ENCODE results near the gene CD164L2.
A peak's percentile ranks its signal among the peaks of the same experiment; 100 is the strongest.

CD164L2 gene

DNA sequence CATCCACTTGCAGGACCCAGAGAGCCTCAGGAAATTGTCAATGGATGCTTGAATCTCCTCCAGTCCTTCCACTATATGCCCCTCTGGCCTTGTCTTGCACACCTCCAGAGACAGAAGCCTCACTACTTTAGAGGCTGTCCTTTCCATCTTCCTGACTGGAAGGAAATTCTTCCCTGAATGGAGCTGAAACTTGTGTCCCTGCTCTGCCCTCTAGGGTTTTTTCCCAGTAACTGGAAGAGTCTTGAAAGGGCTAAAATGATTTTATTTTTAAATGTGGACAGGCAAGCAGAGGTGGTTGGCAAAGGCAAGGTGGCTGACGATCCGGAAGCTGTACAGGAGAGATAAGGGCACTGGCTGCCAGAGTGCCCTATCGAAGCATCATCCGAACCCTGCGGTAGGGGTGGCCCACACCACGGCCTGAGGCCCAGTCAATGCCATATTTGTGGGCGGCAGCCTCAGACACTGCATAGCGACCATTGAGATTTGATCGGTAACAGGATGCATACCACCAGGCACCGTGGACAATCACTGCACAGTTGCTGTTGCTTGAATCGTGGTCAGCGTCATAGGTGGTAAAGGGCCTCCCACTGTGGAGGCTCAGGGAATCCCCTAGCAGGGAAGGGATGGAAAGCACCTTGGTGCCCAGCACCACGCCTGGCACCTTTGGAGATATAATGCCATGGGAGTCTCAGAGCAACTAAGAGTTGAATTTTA is 14.1 kb downstream of the CD164L2 start:
- DNase-seq, result peak; percentile 46
- in situ Hi-C loops (cut with HindIII; ENCODE audit: low pct_ligation_motif_present, low pct_unique_long_range_greater_than_20kb, low sequenced_read_pairs), result no loop called here

DNA sequence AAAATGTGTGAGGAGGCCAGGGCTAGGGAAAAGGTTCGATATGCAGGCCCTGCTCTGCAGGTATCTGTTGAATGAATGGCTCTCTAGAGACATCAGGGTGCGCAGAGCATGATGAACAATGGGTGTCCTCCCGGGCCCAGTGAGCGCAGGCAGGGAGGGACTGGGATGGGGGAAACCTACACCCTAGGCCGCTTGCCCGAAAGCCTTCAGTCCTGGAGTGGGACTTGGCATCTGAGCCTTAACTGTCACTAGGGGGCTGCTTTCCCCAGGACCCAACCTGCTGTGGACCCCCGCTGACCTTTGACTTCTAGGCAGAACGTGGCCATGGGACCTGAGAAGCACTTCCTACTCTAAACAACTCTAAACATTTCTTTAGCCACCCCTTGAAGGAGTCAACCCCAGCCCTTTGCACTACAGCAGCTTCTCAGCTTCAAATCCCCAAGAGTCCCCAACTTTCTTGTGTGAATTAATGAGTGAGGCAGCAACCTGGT is 15.9 kb downstream of the CD164L2 start:
- in situ Hi-C loops (cut with HindIII; ENCODE audit: low pct_ligation_motif_present, low pct_unique_long_range_greater_than_20kb, low sequenced_read_pairs), result no loop called here
- DNase-seq, result no peak

DNA sequence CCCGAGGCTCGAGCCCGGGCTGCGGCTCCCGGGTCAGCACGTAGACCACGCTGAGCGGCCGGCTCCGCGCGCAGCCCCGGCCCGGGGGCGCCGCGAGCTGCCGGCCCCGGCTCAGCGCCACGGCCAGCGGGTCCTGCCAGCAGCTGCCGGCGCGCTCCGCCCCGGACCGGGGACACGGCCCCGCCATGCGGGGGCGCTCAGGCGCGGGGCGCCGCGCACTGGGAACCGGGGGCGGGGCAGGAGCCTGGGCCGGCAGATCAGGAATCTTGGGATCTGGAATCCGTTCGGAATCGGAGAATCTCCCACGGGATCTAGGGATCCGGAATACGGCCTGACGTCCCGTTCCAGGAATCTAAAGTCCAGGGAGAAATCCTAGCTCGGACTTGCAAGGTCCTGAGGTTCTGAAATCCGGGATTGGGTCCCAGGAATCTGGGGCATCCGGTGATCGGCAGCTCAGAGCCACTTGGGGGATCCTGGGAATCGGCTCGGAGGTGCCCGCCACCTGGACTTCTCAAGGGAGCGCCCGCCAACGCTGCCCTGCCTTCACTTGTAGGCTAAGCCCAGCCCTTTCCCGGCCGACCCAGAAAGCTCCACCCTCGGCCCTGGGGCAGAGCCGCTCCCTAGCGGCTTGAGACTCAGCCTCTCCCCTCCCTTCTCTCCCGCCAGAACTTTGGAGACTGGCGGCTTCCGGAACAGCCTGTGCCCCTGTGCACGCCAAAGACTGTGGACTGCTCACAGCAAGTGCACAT is 16.5 kb downstream of the CD164L2 start, which contains the start of gene MAP3K6:
Gene MAP3K6, minus strand, starts transcription at position 551 of the 749 bp plus-strand sequence. Its CDS starts 364 bp downstream, at position 187.
- in situ Hi-C loops (cut with HindIII; ENCODE audit: low pct_ligation_motif_present, low pct_unique_long_range_greater_than_20kb, low sequenced_read_pairs), result no loop called here
- DNase-seq, result peak; percentile 76

DNA sequence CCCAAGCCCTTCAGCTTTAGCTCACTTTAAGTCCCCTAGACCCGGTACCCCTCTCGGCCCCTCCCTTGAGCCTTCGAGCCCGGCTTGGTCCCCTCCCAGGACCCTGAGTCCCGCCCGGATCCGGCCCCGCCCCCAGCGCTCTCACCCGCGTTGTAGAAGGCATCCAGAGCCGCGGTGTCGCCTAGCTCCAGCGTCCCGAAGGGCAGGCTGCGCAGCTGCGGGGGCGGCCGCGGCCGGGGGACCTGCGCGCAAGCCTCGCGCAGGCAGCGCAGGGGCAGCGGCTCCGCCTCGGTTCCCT is 17.1 kb downstream of the CD164L2 start:
- in situ Hi-C loops (cut with HindIII; ENCODE audit: low pct_ligation_motif_present, low pct_unique_long_range_greater_than_20kb, low sequenced_read_pairs), result no loop called here
- peak; percentile 71 for DNase-seq

DNA sequence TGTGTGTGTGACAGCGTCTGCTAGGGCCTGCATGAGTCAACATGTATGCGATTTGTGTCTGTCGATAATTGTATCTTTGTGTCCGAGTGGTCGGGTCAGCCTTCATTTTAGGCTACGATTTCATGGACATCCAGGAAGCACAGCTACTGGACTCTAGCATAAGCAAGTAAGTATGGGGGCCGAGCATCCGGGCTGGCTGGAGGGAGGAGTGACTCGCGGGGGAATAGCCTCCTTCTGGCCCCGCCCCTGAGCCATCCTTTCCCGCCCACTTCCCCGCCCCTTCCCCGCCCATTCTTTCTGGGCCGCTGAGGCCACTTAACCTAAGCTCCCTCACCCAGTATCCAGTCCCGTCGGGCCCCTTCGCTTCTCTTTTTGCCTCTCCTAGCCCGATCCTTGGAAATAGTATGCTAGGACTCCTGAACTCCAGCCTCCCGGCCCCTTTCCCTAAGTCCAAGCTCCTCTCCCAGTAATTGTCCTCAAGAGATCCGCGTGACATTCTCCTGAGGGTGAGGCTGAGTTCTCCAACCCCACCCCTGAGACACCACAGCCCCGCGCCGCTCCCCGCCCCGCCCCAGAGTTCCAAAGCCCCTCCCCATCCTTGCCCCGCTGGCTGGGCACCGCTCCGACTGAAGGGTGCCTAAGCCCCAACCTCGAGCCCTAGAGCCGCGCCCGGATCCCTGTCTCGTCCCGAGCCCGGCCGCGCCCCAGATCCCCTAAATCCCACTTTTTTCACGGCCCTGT is 17.6 kb downstream of the CD164L2 start:
- DNase-seq, result peak; percentile 83
- in situ Hi-C loops (cut with HindIII; ENCODE audit: low pct_ligation_motif_present, low pct_unique_long_range_greater_than_20kb, low sequenced_read_pairs), result no loop called here

DNA sequence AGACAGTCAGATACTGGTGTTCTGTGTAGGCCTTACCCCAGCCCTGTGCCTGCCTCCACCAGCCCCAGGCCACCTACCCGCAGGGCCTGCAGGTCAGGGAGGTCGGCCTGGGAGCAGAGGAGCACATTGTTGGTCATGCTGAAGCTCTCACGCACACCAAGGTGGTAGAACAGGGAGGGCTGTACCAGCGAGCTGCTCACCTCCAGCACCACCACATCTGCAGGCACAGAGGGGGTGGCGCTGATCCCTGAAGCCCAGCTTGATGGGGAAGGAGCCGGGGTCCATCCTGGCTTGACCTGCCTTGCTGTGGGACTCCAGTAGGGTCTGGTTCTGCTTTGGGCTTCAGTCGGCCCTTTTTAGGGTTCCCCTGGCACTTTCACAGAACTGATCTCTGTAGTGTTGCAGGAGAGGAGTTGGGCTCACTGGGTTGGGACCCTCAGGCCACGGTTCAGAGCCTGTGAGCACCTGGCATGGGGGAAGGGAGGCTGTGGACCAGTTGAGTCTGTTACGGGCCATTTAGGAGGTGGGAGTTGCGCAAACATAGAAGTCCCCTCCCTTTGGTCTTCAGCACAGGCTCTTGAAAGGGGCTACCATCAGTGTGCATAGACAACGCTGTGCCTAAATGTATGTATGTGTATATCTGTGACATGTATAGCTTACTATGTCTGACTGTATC is 18.3 kb downstream of the CD164L2 start:
- DNase-seq, result no peak
- in situ Hi-C loops (cut with HindIII; ENCODE audit: low pct_ligation_motif_present, low pct_unique_long_range_greater_than_20kb, low sequenced_read_pairs), result no loop called here

DNA sequence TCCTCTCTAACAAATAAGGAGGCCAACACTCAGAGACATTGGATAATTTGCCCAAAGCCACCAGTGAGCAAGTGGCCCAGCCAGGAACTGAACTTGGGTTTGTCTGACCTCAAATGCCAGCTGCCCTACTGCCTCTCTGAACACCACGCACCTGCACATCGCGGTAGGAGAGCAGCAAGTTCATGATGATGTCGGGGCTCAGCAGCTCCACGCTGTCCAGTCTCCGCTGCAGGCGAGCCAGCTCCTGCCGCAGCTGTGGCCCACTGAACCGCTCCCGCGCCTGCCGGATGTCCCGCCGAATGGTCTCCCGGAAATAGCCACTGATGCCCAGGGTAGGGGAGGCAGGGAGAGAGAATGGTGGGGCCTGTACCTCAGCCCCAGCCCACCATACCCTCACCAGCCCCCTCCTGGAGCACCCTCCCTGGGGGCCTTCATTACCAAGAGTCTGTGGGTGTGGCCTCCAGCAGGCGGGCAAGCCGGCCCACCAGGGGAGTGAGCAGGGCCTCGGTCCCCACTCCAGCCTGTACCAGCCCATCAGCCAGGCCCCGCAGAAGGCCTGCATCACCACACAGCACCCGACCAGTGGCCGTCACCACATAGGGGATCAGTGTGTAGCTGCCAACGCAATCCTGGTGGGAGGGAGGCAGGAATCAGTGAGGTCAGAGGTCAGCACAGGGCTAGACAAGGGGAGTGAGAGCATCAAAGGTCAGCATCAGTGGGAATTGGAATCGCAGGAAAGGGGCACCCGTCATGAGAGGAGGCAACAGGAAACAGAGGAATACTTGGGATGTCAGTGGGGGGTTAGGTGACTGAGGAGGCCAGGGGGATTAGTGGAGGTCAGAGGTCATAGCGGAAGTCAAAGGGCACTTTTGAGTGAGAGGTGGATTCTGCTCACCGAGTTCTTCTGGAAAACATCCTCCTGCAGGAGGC is 19.1 kb downstream of the CD164L2 start:
- in situ Hi-C loops (cut with HindIII; ENCODE audit: low pct_ligation_motif_present, low pct_unique_long_range_greater_than_20kb, low sequenced_read_pairs), result no loop called here
- no peak for DNase-seq

DNA sequence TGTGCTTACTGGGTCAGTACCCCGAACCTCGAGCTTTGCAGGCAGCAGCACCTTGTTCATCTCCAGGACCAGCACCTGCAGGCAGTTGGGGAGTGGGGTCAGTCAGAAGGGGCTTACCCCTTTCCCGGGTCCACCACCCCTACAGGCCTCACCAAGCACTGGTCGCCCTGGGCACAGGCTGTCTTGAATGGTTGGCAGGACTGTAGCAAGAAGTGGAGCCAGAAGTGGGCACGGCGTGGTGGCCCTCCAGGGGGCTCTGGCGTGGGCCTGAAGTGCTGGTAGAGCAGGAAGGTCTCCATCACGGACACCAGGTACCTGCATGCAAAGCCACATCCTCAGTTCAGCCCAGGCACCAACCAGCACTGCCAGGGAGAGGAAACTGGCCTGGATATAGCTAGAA is 21.6 kb downstream of the CD164L2 start:
- in situ Hi-C loops (cut with HindIII; ENCODE audit: low pct_ligation_motif_present, low pct_unique_long_range_greater_than_20kb, low sequenced_read_pairs), result no loop called here
- no peak for DNase-seq

DNA sequence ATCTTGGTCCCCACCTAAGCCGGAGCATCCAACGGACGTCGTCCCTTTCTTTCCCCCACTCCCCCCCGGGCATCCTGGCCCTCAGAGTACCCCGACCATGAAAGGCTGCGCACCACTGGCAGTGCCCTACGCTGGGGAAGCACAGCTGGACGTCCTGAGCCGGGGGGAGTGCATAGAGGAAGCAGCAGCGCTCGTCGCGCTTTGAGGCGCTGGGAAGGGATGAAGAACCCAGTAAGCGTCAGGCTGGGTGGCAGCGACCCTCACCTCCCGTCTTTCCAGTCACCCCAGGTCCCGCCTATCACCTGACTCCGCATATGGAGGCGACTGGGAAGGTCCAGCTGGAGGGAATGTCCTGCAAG is 22.1 kb downstream of the CD164L2 start:
- in situ Hi-C loops (cut with HindIII; ENCODE audit: low pct_ligation_motif_present, low pct_unique_long_range_greater_than_20kb, low sequenced_read_pairs), result no loop called here
- no peak for DNase-seq

DNA sequence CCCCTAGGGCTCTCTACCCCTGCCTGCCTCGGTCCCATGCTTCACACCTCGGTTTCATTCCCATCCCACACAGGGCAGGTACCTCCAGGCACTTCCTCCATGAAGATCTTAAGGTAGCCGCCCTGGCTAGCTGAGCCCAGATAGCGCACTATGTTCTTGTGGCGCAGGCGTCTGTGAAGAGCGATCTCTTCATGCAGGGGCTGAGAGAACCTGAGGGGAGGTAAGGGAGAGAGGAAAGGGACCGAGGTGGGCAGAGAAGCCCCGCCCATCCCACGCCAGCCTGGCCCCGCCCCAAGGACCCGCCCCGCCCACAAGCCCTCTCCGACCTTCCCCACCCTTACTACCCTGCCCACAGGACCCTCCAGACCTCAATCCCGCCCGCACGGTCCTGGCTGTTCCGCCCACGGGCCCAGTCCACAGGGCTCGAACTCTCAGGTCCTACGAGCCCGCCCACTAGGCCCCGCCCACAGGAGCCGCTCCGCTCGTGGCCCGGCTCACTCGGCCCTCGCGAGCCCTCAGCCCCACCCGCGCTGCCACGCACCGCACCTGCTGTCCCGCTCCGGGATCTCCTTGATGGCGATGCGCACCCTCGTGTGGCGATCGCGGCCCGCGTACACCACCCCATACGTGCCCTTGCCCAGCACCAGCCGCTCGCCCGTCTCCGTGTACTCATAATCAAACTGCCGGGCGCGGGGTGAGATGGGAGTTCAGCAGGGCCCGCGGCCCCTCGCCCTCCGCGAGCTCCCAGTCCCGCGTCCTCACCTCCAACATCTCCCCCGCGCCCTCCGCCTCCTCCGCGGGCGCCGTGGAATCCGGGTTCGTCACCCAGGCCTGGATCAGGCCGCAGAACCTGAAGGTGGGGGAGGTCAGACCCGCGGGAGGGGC is 22.7 kb downstream of the CD164L2 start:
- DNase-seq, result no peak
- in situ Hi-C loops (cut with HindIII; ENCODE audit: low pct_ligation_motif_present, low pct_unique_long_range_greater_than_20kb, low sequenced_read_pairs), result no loop called here

DNA sequence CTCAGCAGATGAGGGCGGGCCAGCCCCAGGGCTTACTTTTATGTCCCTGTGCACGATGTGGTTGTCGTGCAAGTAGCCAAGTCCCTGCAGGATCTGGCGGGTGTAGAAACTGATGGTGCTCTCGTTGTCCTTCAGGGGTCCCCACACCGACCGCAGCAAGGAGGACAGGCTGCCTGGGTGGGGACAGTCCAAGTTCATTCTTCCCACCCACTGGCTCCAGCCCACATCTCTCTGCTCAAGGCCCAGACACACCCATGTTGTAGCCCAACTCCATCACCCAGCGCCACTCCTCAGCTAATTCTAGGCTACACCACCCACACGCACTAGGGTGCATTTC is 23.3 kb downstream of the CD164L2 start:
- in situ Hi-C loops (cut with HindIII; ENCODE audit: low pct_ligation_motif_present, low pct_unique_long_range_greater_than_20kb, low sequenced_read_pairs), result no loop called here
- no peak for DNase-seq

DNA sequence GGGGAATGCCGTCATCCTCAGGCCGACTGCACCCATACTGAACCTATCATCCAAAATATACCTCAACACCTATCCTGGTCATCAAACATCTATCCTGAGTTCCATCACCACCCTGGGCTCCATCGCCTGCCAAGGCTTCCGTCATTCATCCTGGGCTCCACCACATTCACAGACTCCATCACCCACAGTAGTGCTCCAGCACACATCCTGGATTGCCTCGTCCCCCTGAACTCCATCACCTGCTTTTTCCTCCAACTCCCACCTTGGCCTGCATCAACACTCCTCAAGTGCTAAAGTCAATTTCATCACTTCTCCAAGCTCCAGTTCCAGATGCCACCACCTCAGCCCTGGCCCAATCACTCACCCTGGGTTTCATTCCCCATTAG is 24.2 kb downstream of the CD164L2 start:
- no peak for DNase-seq
- in situ Hi-C loops (cut with HindIII; ENCODE audit: low pct_ligation_motif_present, low pct_unique_long_range_greater_than_20kb, low sequenced_read_pairs), result no loop called here

DNA sequence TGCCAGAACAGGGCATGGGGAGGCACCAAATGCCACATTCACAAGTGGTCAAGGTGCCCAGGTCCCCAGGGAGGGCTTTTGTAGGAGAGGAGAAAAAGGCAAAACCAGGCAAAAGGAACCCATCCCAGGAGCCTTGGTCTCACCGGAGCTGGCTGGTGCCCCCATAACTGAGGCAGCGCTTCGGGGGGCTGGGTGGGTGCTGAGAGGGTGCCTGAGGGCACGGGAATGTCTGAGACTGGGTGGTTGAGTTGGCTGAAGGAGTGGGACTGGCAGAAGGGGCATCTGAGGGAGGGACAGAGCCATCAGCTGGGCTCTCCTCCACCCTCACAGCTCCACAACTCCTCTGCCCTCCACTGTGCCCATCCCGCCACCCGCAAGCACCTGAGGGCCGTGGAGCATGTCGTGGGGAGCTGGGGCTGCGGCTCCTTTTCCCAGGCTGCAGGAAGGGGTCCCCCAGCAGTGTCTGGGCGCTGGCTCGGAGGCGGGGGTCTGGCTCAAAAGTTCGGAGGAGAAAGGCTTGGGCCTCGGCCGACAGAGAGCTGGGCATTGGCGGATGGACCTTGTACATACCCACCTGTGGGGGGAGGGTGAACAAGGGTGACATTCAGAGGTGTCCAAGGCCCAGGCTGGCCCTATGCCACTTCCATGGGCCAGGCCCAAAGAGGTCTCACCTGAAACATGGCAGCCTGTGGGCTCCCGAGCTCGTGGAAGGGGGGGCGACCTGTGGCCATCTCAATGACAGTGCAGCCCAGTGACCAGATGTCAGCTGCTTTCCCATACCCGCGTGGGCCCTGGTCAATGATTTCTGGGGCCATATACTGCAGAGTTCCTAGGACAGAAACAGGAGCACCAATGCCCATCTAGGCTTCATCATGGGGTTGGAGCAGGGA is 24.9 kb downstream of the CD164L2 start:
- no peak for DNase-seq
- in situ Hi-C loops (cut with HindIII; ENCODE audit: low pct_ligation_motif_present, low pct_unique_long_range_greater_than_20kb, low sequenced_read_pairs), result no loop called here

DNA sequence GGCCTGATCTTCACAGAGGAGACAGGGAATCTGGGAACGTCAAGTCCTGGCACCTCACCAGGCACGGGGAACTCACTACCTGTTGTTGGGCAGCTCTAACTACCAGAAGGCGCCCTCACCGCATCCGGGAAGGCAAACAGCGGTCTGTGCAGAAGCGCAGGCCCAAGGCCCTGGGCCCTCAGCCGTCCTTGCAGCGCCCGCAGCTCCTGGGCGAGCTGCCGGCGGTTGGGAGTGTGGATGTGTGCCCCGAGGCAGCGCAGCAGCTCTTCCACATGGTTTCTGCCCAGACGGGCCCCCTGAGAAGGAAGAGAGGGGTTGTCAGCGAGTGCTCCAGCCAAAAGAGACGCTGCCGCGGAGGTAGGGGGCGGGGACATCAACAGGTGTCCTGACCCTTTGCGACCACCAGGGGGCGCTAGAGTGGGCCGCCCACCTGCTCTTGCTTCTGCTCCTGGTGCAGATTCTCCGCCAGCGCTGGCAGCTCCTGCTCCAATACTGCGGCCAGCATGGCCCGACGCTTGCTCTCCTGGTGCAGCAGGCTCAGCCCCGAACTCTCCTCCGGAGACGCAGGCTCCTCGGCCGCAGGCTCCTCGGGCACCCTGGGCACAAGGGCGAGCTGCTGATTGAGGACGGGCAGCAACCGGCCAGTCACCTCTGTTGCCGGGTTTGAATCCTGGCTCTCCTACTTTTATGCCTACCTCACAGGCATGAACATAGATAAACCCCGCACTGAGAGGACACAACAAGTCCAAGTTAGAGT is 25.7 kb downstream of the CD164L2 start:
- in situ Hi-C loops (cut with HindIII; ENCODE audit: low pct_ligation_motif_present, low pct_unique_long_range_greater_than_20kb, low sequenced_read_pairs), result no loop called here
- DNase-seq, result peak; percentile 22

DNA sequence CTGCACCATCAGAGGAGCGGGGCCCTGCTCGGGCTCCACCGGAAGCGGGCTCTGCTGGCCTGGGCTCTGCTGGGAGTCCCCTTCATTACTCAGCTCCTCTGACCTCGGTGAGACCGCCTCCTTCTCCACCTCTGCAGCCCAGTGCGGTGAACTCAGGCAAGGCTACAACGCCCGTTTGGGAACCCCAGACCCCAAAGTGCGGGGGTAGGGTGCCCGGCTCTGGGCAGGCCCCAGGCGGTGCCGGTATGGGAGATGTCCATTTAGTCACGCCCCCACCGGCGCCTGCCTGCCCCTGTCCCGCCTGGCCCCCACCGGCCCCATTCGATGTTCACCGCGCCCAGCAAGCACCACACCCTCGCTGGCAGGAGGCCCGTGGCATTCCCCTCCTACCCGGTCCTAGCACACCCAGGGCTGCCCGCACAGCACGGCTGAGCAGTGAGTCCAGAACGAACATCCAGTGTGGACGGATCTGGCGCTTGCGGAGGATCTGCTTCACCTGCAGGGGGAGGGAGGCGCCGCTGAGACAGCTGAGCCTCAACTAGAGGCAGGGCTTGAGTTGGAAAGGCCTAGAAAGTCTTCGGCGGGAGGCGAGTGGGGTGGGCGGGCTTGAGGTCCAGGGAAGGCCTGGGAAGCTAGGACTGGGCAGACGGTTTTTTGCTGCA is 26.4 kb downstream of the CD164L2 start:
- in situ Hi-C loops (cut with HindIII; ENCODE audit: low pct_ligation_motif_present, low pct_unique_long_range_greater_than_20kb, low sequenced_read_pairs), result no loop called here
- DNase-seq, result no peak

Data from ACHN (cell line).